Muscle of arm (tissue), 12 donors: Measurements from ENCODE around the gene TFEC. TPM values are rescaled to one million over a fixed set of nuclear protein-coding genes. Genes with fewer than 3 reads are reported as not detected.

Source experiments
- DNase-seq: peaks from one replicate; pipeline ENCODE4 v3.0.0-alpha.2; 2013
- polyA plus RNA-seq, 12 donors: library from polyadenylated mRNA; unstranded; fragments of 120-200 nt; gene quantifications; one replicate each; pipeline ENCODE4 v1.2.1, GENCODE V29; 2013; ENCODE audit not compliant: insufficient read length in 12 of 12

TFEC gene
- polyA plus RNA-seq, 12 donors = 0.64 to 19.4 (median 1.3) TPM; not detected in 1

DNA sequence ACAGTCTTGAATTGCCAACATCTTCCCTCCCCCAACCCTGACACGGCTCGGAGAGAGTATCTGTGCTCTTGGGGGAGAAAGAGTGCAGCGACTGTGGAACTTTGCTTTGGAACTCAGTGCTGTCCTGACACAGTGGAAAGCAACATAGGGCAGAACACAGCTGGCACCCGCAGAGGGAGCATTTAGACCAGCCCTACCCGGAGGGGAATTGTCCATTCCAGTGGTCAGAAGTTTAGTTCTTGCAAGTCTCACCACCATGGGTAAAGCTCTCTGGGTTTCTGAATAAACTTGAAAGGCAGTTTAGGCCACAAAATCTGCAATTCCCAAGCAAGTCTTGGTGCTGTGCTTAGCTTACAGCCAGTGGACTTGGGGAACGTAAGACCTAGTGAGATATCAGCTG is 34.9 kb downstream of the TFEC start:
- no peak for DNase-seq

DNA sequence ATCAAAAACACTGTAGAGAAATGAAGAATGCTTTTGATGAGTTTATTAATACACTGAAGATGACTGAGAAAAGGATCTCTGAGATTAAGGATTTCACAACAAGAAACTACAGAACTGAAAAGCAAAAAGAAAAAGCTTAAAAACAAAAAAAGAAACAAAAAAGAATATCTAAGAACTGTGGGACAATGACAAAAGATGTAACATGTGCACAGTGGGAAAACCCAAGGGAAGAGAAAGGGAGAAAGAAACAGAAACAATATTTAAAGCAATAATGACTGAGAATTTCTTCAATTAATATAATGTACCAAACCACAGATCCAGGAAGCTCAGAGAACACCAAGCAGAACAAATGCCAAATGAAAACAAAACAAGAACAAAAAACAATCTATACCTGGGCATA is 42.2 kb downstream of the TFEC start:
- no peak for DNase-seq

DNA sequence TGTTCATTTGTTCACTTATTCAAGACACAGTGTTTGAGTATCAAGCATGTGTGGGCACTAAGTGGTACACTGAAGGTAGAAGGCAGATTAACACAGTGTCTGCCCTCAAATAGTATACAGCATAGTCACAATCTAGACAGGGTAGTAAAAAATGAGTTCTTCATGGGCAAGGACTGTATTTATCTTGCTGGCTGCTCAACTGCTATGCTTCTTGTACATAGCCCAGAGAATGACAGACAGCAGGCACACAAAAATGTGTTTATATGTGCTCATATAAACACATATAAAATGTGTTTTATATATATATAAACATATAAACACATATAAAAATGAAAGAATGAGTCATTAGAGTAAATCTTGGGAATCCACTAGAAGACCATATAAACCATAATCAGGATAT is 43.1 kb downstream of the TFEC start:
- DNase-seq = no peak

GRCh38 chr7:115984105-115984504 is 46.5 kb downstream of the TFEC start:
- no peak for DNase-seq

DNA sequence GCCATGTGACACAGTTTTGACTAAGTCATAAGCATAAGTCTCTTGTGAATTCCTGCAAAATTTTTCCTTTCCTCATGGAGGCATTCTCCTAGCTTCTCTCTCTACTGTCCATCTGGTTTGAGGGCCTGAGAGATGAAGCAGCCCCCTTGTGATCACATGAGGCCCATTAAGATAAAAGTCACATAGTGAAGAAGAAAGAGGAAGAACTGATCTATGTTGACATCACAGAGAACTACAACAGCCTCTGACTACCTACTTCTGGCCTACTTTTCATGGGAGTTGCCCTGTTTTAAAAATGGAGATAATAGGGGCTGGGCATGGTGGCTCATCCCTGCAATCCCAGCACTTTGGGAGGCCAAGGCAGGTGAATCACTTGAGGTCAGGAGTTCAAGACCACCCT is 50.4 kb downstream of the TFEC start:
- no peak for DNase-seq

GRCh38 chr7:115976651-115977050 is 53.9 kb downstream of the TFEC start:
- no peak for DNase-seq

GRCh38 chr7:115975766-115976165 is 54.8 kb downstream of the TFEC start:
- DNase-seq = no peak

DNA sequence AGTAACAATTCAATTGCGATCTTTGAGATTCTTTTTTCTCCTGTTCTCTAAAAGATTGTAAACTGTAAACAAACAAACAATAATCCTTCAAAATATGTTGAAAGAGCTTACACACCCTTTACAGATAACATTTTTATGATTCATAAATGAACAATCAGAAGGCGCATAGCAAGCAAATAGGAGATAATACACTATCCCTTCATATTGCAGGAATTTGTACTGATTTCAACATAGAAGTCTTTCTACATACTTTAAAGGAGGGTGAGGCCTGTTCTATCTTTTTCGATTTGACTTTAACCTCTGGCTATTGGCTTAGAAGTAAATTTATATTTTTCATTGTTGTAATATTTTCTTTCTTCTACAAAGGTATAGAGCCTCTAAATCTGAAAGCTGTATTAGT is 57.2 kb downstream of the TFEC start:
- no peak for DNase-seq

DNA sequence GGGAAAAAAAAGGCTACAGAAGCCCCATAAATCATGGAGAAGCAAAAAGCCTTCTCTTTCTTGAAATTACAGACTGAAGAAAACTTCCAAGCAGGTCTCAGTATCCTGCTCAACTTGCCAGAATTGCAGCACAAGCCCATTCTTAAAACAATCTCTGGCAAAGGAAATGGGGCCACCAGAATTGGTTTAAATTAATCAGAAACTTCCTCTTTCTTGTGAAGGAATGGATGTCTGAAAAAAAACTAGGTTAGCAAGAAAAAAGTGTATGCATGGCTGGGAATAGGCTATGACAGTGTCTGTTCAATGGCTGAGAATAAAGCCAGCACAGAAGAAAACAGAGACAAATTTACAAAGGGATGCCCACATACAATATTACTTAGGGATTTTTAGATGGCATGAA is 59.1 kb downstream of the TFEC start:
- DNase-seq = no peak

- no peak for DNase-seq
Measured at GRCh38 chr7:115968596-115968995, 62.0 kb downstream of the TFEC start.

DNA sequence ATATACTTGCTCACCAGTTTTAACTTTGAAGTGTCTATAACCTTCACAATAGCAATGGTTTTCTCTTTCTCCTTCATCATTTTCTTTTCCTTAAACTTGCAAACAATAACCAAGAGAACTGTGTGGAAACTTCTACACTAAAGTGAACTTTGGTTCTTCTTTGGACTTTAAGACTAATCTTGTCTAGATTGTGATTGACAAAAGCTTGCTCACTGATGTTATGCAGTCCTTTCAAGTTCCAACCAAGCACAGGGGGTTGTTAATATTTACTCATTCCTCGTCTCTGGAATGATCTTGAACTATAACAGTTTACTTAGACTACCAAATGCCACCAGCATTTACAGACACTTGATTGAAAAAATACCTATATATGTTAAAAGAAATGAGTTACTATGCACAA is 62.4 kb downstream of the TFEC start:
- no peak for DNase-seq

GRCh38 chr7:115965796-115966475 is 64.6 kb downstream of the TFEC start:
- DNase-seq = no peak

DNA sequence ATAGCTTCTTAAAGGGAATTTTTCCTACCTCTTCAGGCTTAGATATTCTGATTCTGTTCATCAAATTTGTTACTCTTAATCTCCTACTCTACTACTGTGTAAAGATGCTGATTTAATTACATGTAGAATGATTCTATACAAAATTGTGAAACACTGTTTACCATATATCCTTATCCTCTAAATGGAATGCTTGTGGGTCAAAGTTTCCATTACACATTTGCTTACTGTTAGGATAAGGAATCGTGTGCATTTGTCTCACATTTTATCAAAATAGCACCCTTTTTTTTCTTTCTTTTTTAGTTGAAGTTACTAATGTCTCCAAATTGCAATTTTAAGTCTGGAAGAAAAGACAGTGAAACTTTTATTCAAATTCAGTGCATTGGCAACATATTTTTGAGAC is 65.3 kb downstream of the TFEC start:
- no peak for DNase-seq

DNA sequence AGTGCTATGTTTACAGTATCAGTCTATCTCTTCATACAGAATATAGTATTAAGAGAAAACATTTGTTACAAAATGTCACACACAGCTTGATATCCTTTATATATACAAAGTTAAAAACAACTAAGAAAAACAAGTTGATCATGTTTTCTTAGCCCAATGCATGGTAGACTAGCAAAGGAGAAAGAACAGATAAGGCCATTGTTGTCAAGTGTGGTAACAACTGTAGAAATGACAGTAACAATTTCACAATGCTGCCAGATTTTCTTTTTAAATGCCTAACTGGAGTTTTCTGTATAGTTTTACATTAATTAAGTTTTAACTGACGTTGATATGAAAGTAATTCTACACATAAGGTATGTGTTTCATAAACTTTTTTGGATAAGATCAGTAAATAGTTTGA is 65.8 kb downstream of the TFEC start:
- no peak for DNase-seq

- DNase-seq = no peak
Measured at GRCh38 chr7:115962340-115962739, 68.2 kb downstream of the TFEC start.

- DNase-seq = no peak
Measured at GRCh38 chr7:115953592-115954255, 76.8 kb downstream of the TFEC start.

- no peak for DNase-seq
Measured at GRCh38 chr7:115952832-115953231, 77.7 kb downstream of the TFEC start.

- no peak for DNase-seq
Measured at GRCh38 chr7:115951547-115951946, 79.0 kb downstream of the TFEC start.

- no peak for DNase-seq
Measured at GRCh38 chr7:115941703-115942268, 88.8 kb downstream of the TFEC start.

- DNase-seq = no peak
Measured at GRCh38 chr7:115940460-115941060, 90.0 kb downstream of the TFEC start.

- DNase-seq = no peak
Measured at GRCh38 chr7:115937960-115938359, 92.6 kb downstream of the TFEC start.

- DNase-seq = no peak
Measured at GRCh38 chr7:115933471-115933870, 97.1 kb downstream of the TFEC start.

DNA sequence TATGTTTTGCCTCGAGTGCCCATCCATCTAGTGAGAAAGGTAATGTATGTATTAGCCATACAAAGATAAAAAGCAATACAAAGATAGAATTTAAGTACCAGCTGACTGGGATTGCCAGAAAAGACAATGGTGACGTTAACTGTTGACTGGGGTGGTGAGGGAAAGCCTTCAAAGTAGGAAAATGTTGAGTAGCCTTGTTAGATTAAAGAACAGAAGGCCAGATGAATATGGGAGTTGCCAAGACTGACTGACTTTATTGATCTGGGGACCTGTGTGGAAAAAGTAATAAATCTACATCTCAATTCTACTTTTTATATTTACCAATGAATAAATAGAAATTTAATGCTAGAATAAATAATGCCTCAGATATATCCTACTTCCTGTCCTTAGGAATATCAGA is 97.7 kb downstream of the TFEC start:
- DNase-seq = no peak
